ENCODE data around the gene MRTFA.

DNA sequence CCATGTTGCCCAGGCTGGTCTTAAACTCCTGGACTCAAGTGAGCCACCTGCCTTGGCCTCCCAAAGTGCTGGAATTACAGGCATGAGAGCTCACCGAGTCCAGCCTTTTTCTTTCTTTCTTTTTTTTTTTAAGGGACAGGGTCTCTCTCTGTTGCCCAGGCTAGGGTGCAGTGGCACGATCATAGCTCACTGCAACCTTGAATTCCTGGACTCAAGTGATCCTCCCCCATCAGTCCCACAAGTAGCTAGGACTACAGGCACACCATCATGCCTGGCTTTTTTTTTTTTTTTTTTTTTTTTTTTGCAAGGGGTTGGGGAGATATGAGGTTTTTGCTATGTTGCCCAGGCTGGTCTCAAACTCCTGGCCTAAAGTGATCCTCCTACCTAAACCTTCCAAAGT lies 78.5 kb downstream of the MRTFA start:
- TF ChIP-seq CTCF (conservative IDR thresholded peaks at IDR 0.05) (no peak), EZH2 (IDR thresholded peaks at IDR 0.05; ENCODE audit: low read depth) (no peak)

Measured in PC-9 (cell line).